ENCODE measurements around the gene STK32B.
A peak's percentile ranks its signal among the peaks of the same experiment; 100 is the strongest.
"Not testable (repeated sequence)": the region's sequence is repeated elsewhere in the genome, so short reads cannot be mapped to it uniquely, and the experiment has no call there.

The STK32B gene

DNA sequence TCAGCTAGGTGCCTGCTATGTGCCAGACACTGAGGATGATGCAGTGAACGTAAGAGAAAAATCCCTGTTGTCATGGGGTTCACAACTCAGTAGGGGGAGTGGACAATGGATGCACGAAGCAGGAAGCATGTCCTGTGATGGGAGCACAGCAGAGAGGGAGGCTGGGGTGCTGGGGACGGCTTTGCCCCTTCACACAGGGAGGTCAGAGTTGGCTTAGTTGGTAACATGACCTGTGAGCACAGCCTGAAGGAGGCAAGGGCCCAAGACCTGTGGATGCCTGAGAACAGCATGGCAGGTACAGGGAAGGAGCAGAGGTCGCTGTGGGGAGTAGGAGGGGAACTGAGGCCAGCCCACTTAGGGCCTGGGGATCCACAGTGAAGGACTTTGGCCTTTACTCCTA is 109.4 kb downstream of the STK32B start:
- no peak for DNase-seq (ENCODE audit: low read depth, low spot score)

DNA sequence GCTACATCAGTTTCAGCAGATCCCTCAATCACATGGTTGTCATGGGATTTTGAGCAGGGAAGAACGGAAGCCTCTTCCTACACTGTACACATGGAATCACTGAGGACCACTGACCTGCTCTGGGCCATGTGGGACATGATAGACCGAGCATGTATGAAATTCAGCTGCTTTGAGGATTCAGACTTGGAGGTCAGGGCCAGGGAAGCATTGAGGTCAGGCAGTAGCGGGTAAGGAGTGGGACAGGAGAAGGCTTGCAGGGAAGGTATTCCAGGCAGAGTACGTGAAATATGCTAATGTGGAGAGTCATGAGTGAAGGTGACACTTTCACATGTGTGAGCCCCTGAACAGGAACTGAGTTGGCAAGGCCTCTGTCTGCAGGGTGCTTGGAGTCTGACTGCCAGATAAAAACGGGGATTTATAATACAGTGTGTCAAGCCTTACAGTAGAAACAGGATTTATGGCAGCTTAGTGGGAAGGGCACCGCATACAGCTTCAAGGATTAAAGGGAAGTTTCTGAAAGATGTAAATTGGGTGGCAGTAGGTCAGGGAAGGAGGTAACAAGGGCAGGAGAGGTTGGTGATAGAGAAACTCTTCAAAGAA is 111.7 kb downstream of the STK32B start:
- no peak for DNase-seq (ENCODE audit: low read depth, low spot score)

DNA sequence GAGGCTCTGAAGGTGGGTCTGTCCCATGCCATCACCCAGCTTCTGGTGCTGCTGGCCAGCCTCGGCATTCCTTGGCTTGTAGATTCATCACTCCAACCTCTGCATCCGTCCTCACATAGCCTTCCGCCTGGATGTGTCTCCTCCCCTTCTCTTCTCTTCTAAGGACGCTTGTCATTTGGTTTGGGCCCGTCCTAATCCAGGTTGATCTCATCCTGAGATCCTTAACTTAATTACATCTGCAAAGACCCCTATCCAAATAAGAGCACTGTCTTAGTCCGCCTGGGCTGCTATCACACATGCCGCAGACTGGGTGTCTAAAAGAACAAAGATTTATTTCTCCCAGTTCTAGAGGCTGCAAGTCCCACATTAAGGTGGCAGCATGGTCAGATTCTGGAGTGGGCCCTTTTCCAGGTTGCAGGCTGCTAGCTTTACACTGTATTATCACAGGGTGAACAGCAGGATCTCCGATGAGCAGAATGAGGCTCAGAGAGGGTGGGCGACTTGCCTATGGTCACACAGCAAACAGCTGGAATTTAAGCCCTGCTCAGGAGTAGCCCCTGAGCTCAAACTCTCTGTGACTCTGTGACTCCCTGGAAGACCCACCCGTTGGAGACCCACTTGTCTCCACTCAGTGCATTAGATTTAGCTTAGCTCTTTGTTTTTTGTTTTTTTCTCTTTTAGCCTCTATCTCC is 113.1 kb downstream of the STK32B start:
- no peak for DNase-seq (ENCODE audit: low read depth, low spot score)

DNA sequence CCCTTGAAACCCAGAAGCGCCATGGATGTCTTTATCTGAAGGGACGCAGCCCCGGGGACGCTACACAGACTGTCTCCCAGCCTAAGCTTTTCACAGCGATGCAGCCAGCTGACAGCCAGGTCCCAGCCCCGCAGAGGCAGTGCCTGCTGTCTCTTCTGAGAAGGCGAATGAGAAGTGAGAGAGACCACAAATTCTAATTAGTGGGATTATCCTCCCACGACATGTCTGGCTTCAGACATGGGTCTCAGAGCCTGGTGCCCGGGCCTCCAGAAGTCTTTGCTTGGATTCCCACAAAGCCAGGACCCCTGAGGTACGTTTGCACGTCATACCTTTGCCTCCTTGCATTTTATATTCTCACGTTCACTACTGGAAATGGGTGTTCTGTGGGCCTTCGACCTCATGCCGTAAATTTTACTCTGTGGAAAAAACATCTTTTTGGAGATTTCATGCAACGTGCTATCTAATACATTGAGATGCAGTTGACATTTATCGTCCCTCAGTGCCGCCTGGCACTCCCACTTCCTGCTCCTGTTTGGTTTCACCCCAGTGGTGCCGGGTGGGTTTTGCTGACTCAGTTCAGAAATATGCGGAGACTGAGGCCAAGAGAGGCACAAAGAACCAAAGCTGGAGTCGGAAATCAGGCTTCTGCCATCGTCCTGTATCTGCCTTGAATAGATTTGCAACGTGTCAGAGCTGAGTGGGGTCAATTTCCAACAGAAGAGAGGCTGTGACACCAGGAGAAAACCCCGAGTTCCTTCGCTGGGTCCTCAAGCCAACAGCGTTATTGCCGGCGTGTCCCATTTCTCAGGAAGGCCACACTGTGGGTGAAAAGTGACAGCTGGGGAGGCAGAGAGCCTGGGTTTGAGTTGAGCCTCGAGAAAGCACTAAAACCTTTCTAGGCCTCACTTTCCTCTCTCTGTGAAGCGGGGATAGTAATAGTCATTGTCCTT is 114.4 kb downstream of the STK32B start:
- peak; percentile 30 for DNase-seq (ENCODE audit: low read depth, low spot score)

DNA sequence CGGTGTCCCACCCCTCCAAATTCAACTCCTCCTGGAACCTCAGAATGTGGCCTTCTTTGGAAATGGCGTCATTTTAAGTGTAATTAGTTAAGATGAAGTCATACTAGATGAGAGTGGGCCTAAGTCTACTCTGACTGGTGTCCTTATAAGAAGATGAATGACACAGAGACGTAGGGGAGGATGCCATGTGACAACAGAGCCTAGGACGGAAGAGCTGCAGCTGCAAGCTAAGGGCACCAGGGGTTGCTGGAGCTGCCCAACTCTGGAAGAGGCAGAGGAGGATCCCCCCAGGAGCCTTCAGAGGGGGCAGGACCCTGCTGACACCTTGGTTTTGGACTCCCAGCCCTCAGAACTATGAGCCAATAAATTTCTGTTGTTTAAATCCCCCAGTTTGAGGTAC is 115.1 kb downstream of the STK32B start:
- DNase-seq (ENCODE audit: low read depth, low spot score): no peak

DNA sequence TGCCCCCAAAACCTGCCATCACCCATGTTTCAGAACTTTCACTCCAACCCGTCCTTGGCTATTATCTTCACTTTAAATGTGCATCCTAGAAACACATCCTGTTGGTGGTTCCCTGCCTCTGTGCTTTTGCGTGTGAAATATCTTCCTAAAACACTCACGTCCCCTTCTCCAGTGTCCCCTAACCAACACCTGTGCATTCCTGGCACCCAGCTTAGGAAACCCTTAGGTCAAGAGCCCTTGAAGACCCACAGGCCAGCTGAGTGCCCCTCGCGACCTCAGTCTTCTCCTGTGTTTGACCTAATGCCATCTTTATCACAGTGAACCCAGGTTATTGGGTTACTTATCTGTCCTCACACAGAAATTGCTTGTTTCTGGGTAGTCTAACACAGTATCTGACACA is 117.6 kb downstream of the STK32B start:
- DNase-seq (ENCODE audit: low read depth, low spot score): no peak

DNA sequence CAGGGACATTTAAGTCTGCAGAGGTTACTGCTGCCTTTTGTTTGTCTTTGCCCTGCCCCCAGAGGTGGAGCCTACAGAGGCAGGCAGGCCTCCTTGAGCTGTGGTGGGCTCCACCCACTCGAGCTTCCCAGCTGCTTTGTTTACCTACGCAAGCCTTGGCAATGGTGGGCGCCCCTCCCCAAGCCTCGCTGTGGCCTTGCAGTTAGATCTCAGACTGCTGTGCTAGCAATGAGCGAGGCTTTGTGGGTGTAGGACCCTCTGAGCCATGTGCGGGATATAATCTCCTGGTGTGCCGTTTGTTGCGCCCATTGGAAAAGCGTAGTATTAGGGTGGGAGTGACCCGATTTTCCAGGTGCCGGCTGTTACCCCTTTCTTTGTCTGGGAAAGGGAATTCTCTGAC is 124.6 kb downstream of the STK32B start:
- not testable (repeated sequence) for DNase-seq (ENCODE audit: low read depth, low spot score)

DNA sequence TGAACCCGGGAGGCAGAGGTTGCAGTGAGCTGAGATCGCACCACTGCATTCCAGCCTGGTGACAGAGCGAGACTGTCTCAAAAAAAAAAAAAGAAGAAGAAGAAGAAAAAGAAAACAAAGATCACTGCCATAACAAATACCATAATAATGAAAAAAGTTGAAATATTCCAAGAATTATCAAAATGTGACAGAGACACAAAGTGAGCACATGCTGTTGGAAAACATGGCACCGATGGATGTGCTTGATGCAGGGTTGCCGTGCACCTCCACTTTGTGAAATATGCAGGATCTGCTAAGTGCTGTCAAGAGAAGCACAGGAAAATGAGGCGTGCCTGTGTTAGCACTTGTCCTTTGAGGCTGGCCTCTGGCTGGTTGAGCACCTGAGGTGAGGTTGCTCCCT is 133.3 kb downstream of the STK32B start:
- DNase-seq (ENCODE audit: low read depth, low spot score): no peak

DNA sequence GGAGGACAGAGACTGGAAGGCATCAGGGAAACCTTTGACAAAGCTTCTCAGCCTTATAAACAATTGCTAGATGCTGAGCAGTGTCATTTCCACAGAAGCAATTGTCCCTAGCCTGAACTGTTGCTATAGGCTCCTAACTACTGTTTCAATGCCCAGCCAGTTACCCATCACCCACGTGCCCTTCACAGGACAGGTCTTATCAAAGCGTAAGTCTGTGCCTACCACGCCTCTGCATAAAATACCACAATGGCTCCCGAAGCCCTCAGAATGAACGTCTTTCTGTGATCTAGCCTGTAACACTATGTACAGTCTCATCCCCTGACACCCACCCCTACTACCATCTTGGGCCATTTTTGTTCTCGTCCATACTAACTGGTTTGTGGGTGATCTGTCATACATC is 134.3 kb downstream of the STK32B start:
- no peak for DNase-seq (ENCODE audit: low read depth, low spot score)

DNA sequence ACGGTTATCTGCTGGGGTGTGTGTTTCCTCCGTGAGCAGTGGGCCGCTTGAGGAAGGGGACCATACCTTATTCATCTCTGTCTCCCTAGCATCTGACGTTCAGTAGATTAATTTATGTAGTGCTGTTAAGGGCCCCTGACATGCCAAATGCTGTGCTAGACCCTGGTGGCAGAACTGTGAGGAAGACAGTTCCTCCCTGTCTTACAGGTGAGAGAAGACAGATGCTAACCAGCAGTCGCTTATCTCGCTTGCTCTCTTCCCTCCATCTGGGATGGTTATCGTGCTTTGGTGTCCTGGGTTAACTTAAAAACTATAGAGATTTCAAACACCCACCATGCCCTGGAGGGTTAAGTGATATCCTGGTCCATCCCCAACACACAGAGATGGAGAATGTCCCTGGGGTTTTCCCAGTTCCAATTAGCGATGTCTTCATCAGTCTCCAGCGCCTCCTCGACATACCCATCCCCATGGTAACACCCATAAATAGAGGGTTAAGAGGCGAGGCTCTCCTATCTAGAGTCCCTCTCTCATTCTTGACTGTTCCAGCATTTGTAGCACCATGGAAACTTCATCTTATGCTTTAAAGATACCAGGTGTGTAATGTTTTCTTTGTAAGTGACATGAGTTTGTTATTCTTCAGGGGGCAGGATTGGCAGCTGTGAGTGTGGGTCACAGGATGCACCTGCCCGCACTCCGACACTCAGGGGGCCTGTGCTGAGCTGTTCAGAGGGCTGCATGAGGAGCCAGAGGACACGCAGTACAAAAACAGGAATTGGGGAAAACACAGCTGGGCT is 135.2 kb downstream of the STK32B start:
- no peak for DNase-seq (ENCODE audit: low read depth, low spot score)

DNA sequence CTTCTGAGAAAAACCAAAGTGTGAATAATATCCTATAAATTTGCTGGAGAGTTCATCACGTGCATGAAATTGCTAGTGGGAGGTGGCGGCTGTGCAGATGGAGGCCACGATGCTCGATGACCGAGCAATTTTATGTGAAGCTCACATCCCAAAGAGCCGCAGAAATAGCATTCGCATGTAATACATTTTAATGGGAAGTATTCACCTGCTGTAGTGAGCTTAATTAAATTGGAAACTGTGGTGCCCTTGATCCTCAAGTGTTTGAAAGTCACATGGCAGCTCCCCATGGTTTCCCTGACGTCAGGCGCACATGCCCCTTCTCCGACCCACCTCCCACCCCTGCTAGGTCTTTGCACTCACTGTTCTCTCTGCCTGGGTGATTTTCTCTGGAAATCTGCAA is 136.8 kb downstream of the STK32B start:
- no peak for DNase-seq (ENCODE audit: low read depth, low spot score)

DNA sequence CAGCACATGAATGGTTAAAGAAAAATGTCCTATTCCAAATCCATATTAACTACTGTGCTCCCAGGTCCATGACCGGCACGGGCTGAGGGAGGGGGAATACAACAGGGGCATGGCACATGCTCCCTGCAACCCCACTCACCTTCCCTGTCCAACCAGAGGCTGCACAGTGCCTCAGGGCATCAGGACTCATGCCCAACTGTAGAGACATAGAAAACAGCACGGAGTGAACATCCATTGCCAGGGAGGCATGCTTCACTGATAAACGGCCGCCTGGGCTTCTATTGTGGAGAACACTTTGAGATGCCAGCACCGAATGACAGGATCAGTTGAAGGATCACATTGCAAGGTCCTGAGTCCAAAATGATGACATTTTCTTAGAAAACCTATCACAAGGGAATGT is 140.6 kb downstream of the STK32B start:
- no peak for DNase-seq (ENCODE audit: low read depth, low spot score)

DNA sequence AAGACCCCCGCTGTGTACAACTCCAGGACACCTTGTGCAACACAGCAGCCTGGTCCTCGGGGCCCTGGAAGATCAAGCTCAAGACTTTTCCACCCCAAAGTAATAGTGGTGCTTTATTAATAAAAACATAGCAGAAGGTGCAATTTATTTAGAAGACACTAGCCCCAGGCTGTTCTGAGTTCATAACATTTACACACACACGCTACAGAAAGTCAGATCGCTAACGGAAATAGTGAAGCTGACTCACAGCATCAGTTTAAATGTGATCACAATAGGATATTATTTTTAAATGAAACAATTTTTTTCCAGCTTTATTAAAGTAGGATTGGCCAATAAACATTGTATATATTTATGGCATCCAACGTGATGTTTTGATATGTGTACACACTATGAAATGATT is 141.0 kb downstream of the STK32B start:
- no peak for DNase-seq (ENCODE audit: low read depth, low spot score)

DNA sequence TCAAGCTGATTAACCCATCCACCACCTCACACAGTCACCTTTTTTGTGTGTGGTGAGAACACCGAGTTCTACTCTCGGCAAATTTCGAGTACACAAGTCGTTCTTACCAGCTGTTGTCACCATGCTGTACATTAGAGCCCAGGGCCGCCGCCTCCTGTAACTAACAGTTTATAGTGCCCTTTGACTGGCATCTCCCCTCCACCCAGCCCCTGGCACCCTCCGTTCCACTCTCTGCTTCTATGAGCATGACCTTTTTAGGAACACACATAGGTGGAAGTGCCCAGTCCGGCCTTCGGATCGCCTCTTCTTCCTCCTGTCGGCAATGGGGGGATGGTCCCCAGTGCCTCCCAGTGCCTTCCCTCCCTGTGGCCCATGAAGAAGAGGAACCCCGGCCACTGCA is 141.4 kb downstream of the STK32B start:
- no peak for DNase-seq (ENCODE audit: low read depth, low spot score)

DNA sequence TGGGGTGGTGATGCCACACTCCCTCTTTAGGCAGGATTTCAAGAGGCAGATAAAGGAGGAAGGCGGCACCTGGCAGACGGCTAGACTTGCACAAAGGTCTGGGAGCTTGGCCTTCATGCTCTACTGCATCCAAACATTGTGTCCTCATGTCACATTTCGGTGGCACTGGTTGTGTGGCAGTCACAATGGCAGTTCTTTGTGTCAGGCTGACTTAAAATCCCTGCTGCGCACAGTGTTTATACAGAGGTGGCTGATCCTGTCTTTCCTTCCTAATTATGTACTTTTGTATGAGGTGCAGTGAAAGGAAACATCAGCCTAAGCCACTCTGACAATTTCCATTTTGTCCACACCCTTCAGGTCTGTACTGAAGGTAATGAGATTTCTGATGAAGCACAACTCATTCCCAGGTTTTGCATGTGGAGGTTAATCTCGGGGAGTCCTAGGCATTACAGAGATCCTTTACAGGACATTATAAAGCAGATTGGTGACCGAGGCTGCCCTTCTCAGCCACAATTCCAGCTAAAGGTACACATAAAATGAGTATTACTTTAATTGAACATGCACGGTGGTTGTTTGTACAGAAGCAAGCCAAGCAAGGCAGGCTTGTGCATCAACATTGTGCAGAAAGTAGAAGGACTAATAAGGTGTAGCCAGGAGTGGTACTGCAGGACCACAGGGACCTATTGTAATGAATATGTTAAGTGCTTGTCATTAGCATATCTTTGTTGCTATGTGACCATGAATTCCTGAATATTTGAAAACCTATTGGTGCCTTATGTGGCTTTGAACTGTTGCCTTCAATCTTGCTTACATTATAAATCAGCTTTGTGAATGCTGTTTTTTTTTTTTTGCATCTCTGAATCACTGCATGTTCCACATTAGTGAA is 147.6 kb downstream of the STK32B start:
- no peak for DNase-seq (ENCODE audit: low read depth, low spot score)

DNA sequence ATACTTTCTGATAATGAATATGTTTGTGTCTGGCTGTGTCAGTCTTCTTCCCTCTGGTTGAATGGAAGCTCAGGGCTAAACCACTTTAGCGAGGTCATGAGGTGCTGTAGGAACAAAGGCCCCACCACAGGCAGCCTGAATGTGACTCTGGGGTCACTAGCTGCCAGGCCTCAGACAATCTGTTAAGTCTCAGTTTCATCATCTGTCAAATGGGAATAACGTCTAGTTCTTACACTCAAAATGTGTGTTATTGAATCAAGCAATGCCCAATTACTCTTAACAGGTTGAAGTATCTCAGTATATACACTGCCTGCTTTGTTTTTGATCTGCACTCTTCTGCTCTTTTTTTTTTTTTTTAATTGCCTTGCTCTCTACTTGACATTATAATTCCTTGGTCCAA is 148.6 kb downstream of the STK32B start:
- no peak for DNase-seq (ENCODE audit: low read depth, low spot score)

DNA sequence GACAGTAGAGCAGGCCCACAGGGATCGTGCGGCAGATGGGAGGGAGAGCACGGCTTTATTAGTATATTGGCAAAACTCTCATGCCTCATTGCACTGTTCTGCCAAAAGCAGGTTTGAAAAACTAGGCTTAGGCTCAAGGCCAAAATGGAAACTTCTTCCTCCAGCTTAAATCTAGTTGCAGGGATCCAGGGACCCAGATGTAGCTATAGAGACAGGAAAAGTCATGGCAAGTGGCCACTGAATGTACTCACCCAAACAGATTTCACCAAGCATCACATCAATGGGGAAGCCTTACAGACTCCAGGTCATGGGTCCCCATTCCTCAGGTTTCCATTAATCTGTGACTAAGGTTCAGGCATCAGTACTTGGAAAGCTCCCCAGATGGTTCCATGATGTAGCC is 149.2 kb downstream of the STK32B start:
- no peak for DNase-seq (ENCODE audit: low read depth, low spot score)

DNA sequence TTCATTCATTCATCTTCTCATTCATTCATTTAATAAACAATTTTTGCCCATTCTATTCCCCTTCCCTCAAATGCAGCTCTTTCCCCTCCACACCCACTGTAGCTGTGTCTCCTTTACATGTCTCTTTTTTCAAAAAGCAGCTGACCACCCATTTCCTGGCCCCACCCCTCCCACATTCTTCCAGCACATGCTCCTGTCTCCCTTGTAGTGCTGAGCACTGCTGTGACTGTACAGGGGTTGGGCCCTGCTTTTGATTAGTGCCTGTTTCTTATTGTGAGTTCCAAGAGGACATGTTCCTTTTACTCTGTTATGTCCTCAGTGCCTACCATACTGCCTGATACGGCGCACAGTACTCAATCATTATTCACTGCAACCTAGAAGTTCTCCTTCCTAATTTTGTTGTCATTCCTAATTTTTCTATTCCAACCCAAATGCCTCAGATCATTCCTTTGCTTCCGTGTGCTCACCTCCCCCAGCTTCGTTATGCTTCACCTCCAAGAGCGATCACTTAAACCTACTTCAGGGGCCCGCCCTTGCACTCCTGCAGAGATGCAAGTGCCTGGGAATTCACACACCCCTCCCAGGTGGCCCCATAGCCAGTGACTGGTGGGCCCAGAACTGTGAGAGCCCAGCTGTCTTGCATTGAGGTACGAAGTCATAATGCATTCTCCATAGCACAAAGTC is 152.2 kb downstream of the STK32B start:
- DNase-seq (ENCODE audit: low read depth, low spot score): no peak

DNA sequence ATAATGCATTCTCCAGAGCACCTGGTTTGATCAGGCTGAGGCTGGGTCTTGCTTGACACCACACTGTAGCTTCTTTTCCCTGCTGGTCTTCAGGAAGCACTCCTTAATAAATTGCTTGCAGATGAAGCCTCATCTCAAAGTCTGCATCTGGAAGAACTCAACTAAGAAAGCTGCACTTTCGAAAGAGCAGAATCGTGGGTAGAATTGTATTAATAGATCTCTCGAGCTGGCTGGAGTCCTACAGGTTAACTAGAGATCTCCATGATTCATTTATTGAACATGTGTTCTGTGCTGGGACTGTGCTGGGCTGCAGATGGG is 152.7 kb downstream of the STK32B start:
- DNase-seq (ENCODE audit: low read depth, low spot score): no peak

DNA sequence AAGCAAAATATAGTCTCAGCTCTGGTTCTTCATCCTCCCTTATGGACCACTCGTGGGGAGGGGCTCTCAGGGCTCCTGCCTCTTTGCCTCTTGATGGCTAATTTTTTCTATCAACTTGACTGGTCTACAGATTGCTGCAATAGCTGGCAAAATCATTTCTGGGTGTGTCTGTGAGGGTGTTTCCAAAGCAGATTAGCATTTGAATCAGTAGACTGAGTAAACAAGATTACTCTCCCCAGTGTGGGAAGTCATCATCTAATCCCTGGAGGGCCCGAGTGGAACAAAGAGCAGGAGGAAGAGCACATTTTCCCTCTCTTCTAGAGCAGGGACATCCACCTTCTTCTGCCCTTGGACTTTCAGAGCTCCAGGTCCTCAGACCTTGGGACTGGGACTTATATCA is 153.5 kb downstream of the STK32B start:
- no peak for DNase-seq (ENCODE audit: low read depth, low spot score)
